A673 (cell line): ENCODE results near the gene LRRFIP1. TPM values are rescaled to one million over a fixed set of nuclear protein-coding genes. Genes with fewer than 3 reads are reported as not detected.

Experiments
- BruUV-seq: library from RNA; stranded (reverse); fragments of 400-500 nt; replicated peaks from 2 replicates; lab custom pipeline; 2021; lab: Mats Ljungman, UMichigan
- CTCF ChIA-PET: fragments of 300-600 bp; sonication (Branson Sonifier 250); formaldehyde crosslinking; loops from one replicate; lab custom pipeline; 2022; ENCODE audit warnings: antibody characterized with exemption; lab: Charles Lee
- POLR2A ChIA-PET: fragments of 300-600 bp; sonication (Branson Sonifier 250); formaldehyde crosslinking; loops from one replicate; lab custom pipeline; 2022; ENCODE audit warnings: antibody characterized with exemption; ENCODE audit not compliant: low non-redundant PET; lab: Charles Lee
- DNase-seq: peaks from one replicate; pipeline ENCODE4 v3.0.0-alpha.2; 2015; ENCODE audit warnings: low spot score
- H3K27ac ChIP-seq: fragments of 200-600 bp; sonication (generic); 2 replicates; pipeline ENCODE4 v1.5.1; 2016; ENCODE audit warnings: mixed run types, low read depth, mild to moderate bottlenecking, mixed read lengths, antibody characterized with exemption, low read length; ENCODE audit not compliant: poor library complexity, severe bottlenecking
- H3K27me3 ChIP-seq: fragments of 200-600 bp; sonication (generic); replicated peaks from 2 replicates; pipeline ENCODE4 v1.6.1; 2017; ENCODE audit warnings: mixed run types, low read depth, mild to moderate bottlenecking, mixed read lengths, antibody characterized with exemption, low read length; ENCODE audit not compliant: insufficient read depth, poor library complexity
- H3K36me3 ChIP-seq: fragments of 200-600 bp; sonication (generic); 2 replicates; pipeline ENCODE4 v1.6.1; 2016; ENCODE audit warnings: mixed run types, mild to moderate bottlenecking, mixed read lengths, antibody characterized with exemption, low read length; ENCODE audit not compliant: insufficient read depth, poor library complexity, severe bottlenecking
- H3K4me1 ChIP-seq: fragments of 200-600 bp; sonication (generic); 2 replicates; pipeline ENCODE4 v1.6.1; 2017; ENCODE audit warnings: mixed run types, mild to moderate bottlenecking, mixed read lengths, antibody characterized with exemption, low read length; ENCODE audit not compliant: insufficient read depth, poor library complexity, severe bottlenecking
- H3K4me3 ChIP-seq: fragments of 200-600 bp; sonication (generic); 2 replicates; pipeline ENCODE4 v1.5.1; 2016; ENCODE audit warnings: low read depth, mixed run types, mild to moderate bottlenecking, mixed read lengths, low read length; ENCODE audit not compliant: poor library complexity, severe bottlenecking
- H3K9me3 ChIP-seq: fragments of 200-600 bp; sonication (generic); 2 replicates; pipeline ENCODE4 v1.6.1; 2016; ENCODE audit warnings: mixed run types, low read depth, mild to moderate bottlenecking, mixed read lengths, antibody characterized with exemption, low read length; ENCODE audit not compliant: poor library complexity, severe bottlenecking
- EZH2 ChIP-seq: fragments of 200-600 bp; sonication (generic); IDR thresholded peaks from 2 replicates; pipeline ENCODE4 v1.6.1; 2017; ENCODE audit warnings: borderline replicate concordance, low read depth, mild to moderate bottlenecking, mixed read lengths, antibody characterized with exemption, low read length; ENCODE audit not compliant: poor library complexity, severe bottlenecking
- intact Hi-C: fragments of 100-400 bp; cut with micrococcal nuclease; formaldehyde crosslinking; loops from one replicate; pipeline ENCODE4 v1.10.0; 2022; ENCODE audit not compliant: unreplicated experiment
- total RNA-seq: library from RNA; stranded (reverse); gene quantifications from 2 replicates; pipeline ENCODE4 v1.2.3, GENCODE V29; 2021
- TF ChIP-seq, protein P1 (sequence below): fragments of 300-800, 200-600 bp; sonication (generic); conservative IDR thresholded peaks from 2 replicates; pipeline ENCODE4 v1.5.1; 2017; ENCODE audit warnings: low read depth, mild to moderate bottlenecking, antibody characterized with exemption, low read length, moderate library complexity, mixed read lengths

The LRRFIP1 gene
- total RNA-seq, 1 experiment from 2014 or later = 69.3 TPM

DNA sequence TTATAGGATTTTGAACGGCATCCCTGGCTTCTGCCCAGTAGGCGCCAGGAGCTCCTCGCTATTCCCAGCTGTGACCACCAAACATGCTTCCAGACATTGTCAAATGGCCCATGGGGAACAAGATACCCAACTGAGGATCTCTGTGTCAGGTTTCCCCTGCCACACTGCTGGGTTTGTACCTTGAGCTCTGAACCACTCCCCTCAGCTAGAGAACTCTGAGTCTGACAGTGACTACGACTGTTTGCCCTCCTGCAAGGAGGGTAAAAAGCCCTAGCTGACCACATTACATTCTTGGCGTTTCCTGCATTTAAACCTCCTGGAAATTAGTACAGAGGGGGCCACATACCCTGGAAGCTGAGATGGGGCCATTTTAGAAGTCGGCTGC lies 12.4 kb downstream of the LRRFIP1 start:
- ChIA-PET CTCF (no interaction called here), POLR2A (no interaction called here)
- BruUV-seq = no TSS peak
- H3K9me3 ChIP-seq = peaks cover 5% of the 10 kb centered on the region
- H3K4me1 ChIP-seq = no peaks in the 10 kb centered on the region
- DNase-seq = no peak
- intact Hi-C loops = no loop called here
- H3K4me3 ChIP-seq = no peak overlapping the region
- no peaks in the 10 kb centered on the region for H3K27me3 ChIP-seq
- H3K27ac ChIP-seq = no peak overlapping the region
- H3K36me3 ChIP-seq = no peaks in the 10 kb centered on the region
- no peak for TF ChIP-seq EZH2
- TF ChIP-seq, protein P1, sequence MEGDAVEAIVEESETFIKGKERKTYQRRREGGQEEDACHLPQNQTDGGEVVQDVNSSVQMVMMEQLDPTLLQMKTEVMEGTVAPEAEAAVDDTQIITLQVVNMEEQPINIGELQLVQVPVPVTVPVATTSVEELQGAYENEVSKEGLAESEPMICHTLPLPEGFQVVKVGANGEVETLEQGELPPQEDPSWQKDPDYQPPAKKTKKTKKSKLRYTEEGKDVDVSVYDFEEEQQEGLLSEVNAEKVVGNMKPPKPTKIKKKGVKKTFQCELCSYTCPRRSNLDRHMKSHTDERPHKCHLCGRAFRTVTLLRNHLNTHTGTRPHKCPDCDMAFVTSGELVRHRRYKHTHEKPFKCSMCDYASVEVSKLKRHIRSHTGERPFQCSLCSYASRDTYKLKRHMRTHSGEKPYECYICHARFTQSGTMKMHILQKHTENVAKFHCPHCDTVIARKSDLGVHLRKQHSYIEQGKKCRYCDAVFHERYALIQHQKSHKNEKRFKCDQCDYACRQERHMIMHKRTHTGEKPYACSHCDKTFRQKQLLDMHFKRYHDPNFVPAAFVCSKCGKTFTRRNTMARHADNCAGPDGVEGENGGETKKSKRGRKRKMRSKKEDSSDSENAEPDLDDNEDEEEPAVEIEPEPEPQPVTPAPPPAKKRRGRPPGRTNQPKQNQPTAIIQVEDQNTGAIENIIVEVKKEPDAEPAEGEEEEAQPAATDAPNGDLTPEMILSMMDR = no peak

DNA sequence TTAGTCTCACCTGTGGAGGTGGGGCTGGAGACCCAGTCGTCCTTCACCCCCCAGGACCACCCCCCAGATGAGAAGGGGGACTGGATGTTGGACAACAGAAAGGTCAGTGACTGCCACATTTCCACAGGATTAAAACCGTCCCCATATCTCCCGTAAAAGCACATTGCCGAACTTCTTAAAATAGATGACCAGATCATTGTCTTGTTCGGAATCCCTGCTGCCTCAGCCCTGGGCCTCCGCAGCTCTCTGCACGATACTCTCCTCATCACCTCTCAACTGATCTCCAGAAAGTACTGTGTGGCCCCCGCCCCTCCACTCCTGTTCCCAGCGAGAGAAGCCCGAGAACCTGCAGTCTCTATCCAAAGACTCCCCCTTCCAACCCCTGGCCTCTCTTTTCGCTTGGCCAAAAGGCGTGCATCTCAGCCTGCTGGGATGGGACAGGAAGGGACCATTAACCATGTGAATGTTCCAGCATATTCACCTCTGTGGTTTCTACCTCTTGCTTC lies 13.2 kb downstream of the LRRFIP1 start:
- no TSS peak for BruUV-seq
- ChIA-PET CTCF (no interaction called here), POLR2A (no interaction called here)
- Histone ChIP-seq H3K9me3 (no peaks in the 10 kb centered on the region), H3K27ac (no peak overlapping the region), H3K4me1 (no peaks in the 10 kb centered on the region), H3K27me3 (no peaks in the 10 kb centered on the region), H3K36me3 (no peaks in the 10 kb centered on the region), H3K4me3 (no peak overlapping the region)
- intact Hi-C loops = no loop called here
- TF ChIP-seq, protein P1 = no peak
- TF ChIP-seq EZH2 = no peak
- no peak for DNase-seq

DNA sequence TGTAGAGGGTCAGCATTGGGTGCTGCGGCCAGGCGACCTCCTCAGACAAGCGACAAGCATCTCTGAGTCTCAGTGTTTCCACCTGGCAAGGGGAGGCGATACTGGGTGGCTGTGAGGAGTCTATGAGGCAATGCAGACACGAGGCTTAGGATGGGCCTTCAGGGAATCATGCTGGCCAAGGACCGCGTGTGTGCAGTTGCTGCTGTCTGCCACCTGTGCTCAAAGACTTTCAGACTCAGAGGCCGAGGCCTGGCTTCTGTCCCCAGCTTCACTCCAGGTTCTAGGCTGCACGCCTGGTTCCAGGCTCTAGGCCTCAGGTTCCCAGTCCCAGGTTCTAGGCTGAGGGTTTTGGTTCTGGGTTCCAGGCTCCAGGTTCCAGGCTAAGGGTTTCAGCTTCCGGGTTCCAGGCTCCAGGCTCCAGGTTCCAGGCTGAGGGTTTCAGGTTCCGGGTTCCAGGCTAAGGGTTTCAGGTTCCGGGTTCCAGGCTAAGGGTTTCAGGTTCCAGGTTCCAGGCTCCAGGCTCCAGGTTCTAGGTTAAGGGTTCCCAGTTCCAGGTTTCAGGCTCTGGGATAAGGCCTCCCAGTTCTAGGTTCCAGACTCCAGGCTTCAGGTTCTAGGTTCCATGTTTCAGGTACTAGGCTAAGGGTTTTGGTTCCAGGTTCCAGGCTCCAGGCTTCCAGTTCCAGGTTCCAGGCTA lies 14.8 kb downstream of the LRRFIP1 start:
- DNase-seq = peak; percentile 19
- BruUV-seq = no TSS peak
- Histone ChIP-seq H3K36me3 (no peaks in the 10 kb centered on the region), H3K4me1 (no peaks in the 10 kb centered on the region), H3K27ac (no peak overlapping the region), H3K9me3 (no peaks in the 10 kb centered on the region), H3K4me3 (no peak overlapping the region), H3K27me3 (no peaks in the 10 kb centered on the region)
- intact Hi-C loops = no loop called here
- ChIA-PET CTCF (no interaction called here), POLR2A (no interaction called here)
- TF ChIP-seq EZH2 = no peak
- TF ChIP-seq, protein P1 = no peak
